A204.1 (cell line): ENCODE data around the gene SCFD2.
"Not testable (repeated sequence)": the region's sequence is repeated elsewhere in the genome, so short reads cannot be mapped to it uniquely, and the experiment has no call there.

Experiments used
- FAIRE-seq: peaks from 2 replicates; lab custom pipeline; 2012; peaks lifted over from hg19 to GRCh38; lab: Jason Lieb, UNC

Gene SCFD2

DNA sequence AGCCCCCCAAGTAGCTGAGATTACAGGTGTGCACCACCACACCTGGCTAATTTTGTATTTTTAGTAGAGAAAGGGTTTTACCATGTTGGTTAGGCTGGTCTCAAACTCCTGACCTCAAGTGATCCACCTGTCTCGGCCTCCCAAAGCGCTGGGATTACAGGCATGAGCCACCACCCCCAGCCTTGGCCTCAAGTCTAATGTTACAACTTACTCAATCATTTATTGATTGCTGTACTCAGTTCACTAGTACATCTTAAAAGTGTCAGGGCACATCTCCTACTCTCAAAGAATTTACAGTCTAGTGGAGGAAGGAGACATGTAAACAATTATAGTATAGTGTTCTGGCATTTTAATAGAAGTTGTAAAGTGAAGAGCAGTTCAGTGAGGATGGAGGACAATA is 19.5 kb downstream of the SCFD2 start:
- FAIRE-seq = not testable (repeated sequence)

DNA sequence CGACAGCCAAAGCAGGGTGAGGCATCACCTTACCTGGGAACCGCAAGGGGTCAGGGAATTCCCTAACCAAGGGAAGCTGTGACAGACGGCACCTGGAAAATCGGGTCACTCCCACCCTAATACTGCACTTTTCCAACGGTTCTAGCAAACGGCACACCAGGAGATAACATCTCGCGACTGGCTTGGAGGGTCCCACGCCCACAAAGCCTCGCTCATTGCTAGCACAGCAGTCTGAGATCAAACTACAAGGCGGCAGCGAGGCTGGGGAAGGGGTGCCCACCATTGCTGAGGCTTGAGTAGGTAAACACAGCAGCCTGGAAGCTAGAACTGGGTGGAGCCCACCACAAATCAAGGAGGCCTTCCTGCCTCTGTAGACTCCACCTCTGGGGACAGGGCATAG is 25.7 kb downstream of the SCFD2 start:
- FAIRE-seq = not testable (repeated sequence)

- not testable (repeated sequence) for FAIRE-seq
Observed at GRCh38 chr4:53334916-53335315, 30.9 kb downstream of the SCFD2 start.

DNA sequence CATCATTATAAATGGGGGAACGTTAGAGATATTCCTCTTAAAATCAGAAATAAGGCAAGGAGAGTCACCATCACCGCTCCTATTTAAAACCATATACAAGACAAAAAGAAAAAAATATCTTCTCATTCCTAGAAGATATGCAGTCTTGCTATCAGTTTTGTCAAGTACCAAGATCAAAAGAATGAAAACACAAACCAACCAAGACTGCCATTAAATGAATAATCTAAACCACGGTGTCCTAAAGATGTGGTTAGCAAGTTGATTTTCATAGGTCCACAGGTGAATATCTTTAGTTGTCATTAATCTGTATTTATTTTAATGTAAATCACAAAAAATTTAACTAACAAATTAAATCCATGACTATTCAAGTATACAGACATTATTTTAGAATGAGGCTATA is 39.3 kb downstream of the SCFD2 start:
- FAIRE-seq = no peak

GRCh38 chr4:53322696-53323095 is 43.2 kb downstream of the SCFD2 start:
- FAIRE-seq = no peak

- no peak for FAIRE-seq
Observed at GRCh38 chr4:53321984-53322289, 43.9 kb downstream of the SCFD2 start.

DNA sequence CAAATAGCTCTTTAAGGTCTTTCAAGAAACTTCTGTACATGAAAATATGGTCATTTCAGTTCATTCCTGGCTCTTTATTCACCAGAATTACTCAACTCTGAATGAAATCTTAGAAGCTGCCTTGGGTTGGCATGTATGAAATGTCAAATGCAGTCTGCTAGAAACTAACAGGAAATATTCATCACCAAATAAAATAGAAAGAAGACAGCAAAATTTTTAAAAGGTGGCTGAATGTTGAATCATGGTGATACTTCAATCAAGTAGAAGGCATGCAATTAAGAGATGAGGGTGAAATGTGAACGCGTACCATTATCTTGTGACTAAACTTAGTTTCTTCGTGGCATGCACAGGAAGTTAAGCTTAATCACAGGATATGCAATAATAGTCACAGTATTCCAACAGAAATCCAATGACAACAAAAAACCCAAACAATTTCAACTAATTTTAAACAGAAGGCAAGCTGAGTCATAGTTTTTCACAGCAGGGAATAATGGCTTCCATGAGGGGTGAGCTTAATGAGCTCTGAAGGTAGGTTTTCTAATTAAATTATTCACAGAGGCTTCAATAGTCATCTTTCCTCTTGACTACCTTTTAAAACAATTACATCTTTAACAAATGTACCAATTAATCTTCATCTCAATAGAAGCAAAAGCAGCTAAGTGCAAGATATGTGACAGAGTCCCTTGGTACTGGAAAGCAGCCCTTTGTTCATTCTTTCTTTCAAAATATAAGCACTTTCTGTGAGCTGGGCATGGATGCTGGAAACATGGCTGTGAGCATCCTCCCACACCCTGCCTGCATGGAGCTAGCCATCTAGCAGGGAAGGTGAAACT is 44.5 kb downstream of the SCFD2 start:
- no peak for FAIRE-seq

DNA sequence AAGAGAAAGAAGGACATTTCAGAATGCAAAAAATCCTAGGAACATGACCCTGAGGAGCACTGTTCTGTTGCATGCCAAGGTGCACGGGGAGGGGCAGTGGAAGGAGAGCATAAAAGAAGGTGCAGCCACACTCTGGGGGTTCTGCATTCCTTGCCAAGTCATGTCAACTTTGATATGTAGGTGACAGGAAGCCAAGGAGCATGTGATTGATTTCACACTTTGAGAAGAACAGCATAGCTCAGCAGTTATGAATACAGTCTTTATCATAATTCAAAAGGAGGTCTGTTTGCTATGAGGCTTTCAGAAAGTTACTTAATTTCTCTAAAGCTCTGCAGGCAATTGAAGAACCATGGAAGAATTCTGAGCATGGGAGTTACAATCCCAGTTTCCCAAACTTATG is 50.6 kb downstream of the SCFD2 start:
- FAIRE-seq = peak; percentile 72

DNA sequence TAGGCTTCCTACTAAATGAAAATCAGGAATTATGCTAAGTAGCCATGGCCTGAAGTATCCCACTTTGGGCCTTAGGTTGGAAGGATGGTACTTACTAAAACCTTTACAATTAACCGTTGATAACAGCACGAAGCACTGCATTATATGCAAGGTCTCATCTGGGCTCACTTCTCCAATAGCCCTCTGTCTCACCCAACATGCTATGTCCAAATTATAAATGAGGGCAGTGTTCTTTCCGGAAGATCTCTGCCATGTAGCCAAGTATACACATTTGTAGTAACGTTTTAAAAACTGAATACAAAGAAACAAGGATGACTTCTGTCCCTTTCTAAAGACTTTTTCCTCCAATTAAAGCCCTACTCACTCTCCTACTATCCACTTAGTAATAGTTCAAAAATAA is 51.6 kb downstream of the SCFD2 start:
- FAIRE-seq = no peak

GRCh38 chr4:53313510-53313909 is 52.4 kb downstream of the SCFD2 start:
- peak; percentile 96 for FAIRE-seq

- FAIRE-seq = no peak
Observed at GRCh38 chr4:53309321-53310040, 56.4 kb downstream of the SCFD2 start.

GRCh38 chr4:53307819-53308780 is 57.8 kb downstream of the SCFD2 start:
- no peak for FAIRE-seq

DNA sequence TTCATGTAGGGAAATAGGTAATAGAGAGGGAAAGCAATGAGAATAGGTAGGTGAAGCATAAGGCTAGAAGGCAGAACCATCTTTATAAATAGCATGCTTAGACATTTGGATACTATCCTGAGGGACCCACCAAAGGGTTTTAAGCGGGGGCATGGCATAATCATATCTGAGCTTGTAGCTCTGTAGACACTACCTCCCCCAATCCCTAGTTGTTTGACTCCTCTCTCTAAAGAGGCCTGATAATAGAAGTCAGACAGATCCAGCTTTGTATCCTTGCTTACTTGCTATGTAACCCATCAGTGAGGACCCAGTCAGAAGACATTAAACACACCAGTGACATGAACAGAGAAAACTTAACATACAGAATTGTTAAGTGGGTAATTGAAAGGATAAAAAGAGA is 58.7 kb downstream of the SCFD2 start:
- FAIRE-seq = no peak

- no peak for FAIRE-seq
Observed at GRCh38 chr4:53306729-53307128, 59.1 kb downstream of the SCFD2 start.

DNA sequence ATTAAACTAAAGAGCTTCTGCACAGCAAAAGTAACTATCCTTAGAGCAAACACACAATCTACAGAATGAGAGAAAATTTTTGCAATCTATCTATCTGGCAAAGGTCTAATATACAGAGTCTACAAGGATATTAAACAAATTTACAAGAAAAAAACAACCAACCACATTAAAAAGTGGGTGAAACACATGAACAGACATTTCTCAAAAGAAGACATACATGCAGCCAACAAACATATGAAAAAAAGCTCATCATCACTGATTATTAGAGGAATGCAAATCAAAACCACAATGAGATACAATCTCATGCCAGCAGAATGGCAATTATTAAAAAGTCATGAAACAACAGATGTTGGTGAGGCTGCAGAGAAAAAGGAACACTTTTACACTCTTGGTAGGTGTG is 73.7 kb downstream of the SCFD2 start:
- FAIRE-seq = not testable (repeated sequence)

DNA sequence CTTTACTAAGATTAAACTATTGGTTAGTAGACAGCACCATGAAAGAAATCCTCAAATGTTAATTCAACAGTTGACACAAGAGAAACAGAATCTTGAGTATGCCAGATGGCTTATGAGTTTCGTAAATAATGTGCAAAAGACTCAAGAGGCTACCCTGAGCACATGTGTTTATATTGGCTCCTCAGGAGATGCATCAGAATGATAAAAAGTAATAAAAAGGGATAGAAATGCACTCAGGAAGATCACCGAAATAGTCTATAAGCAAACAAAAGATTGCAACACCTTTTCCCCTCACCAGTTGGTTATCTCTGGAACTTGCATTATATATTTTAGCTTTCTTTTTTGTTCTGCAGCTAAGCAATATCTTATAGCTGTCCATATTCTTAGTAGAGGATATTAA is 84.4 kb downstream of the SCFD2 start:
- no peak for FAIRE-seq

DNA sequence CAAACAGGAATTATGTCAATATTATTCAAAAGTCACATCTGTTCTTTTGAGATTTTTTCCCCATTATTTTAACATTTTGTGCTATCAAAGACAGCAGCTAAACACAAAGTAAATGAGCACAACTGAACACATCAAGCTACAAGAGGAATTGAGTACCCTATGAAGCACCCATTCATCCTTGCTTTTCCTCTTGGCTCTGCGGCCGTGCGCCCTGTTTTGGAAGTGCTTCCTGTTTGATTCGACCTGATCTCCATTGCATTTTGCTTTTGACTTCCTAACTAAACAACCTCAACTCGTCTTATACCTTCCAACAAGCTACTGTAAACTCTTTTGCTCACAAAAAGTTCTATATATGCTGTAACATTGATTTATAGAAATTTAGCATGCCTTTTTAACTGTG is 85.0 kb downstream of the SCFD2 start:
- no peak for FAIRE-seq

DNA sequence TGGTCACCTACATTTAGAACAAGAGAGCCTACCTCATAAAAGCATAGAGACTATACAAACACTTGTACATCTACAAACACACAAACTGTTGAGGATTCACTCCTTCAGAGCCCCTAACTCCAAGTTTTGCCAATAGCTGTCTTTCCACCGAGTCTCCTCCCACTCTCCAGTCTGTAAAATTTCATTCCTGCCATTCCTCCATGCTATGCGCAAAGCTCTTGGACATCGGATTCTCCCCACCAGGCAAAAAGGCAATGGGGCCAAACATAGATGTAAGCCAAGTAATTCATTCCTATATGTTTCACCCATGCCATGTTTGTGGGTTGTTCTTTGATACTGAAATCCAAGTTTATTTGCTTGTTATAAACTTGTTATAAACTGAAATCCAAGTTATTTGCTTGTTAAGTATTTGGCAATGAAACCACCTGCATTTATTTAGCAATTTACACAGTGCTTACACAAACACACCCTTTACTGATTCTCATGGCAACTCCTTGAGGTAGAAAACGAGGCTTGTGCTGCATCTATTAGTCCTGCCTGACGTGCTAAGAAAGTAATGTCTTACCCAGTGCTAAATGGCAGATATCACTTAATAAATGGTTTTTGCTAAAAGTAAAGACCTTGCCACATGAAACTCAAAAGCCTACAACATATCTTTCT is 91.1 kb downstream of the SCFD2 start:
- no peak for FAIRE-seq

GRCh38 chr4:53273726-53274125 is 92.1 kb downstream of the SCFD2 start:
- no peak for FAIRE-seq

DNA sequence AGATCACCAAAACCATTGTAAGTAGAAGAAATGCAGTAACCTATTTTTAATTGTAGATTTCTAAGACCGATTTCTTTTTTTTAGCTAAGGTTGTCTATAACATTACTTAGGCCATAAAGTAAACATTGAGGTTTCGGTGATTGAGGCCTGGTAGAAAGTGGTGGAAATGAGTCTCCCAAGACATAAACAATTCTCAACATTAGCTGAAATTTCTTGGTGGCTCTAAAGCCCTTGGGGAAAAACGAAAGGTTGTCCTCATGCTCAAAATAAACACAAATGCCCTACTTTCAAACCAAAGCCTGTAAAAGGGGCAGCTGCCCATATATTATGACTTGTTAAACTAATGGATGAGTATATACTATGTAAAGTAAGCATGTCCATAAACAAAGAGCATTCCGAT is 98.8 kb downstream of the SCFD2 start:
- no peak for FAIRE-seq

GRCh38 chr4:53255986-53256385 is 109.9 kb downstream of the SCFD2 start:
- not testable (repeated sequence) for FAIRE-seq

GRCh38 chr4:53240573-53240972 is 125.3 kb downstream of the SCFD2 start:
- FAIRE-seq = no peak
